Measurements from ENCODE around the gene ABTB2. TPM values are rescaled to one million over a fixed set of nuclear protein-coding genes. Genes with fewer than 3 reads are reported as not detected.

Gene ABTB2
- total and polyA plus RNA-seq, 4 donors: 0.73 to 3.3 (median 2.7) TPM

- ATAC-seq (ENCODE audit: insufficient read depth, low FRiP score): no peak
- Histone ChIP-seq H3K4me3 (no peak overlapping the region), H3K4me1 (ENCODE audit: control insufficient read depth in 5 of 5, insufficient read depth in 5 of 5, low read length in 5 of 5) (peaks cover 5 to 24% (median 9%) of the 10 kb centered on the region in 5 donors), H3K27me3 (ENCODE audit: control insufficient read depth in 3 of 3, insufficient read depth in 3 of 3, low read length in 2 of 3) (no peaks in the 10 kb centered on the region), H3K36me3 (ENCODE audit: control insufficient read depth in 4 of 4, insufficient read depth in 4 of 4, low read length in 4 of 4) (no peaks in the 10 kb centered on the region), H3K27ac (ENCODE audit: low read depth in 1 of 2, low read length in 1 of 2) (no peak overlapping the region), H3K9ac (ENCODE audit: insufficient read depth in 1 of 2, low read length in 2 of 2) (no peak overlapping the region), H3K9me3 (ENCODE audit: control insufficient read depth in 4 of 4, insufficient read depth in 3 of 4, low read length in 3 of 4) (no peaks in the 10 kb centered on the region)
- no peak for DNase-seq
- 95 to 99% methylated on average over 6 of the region's 6 CpGs for WGBS, 2 donors
- TF ChIP-seq CTCF (IDR thresholded peaks at IDR 0.05; ENCODE audit: control extremely low read depth, extremely low read depth): no peak
These were observed 7.9 kb downstream of the ABTB2 start for GRCh38 chr11:34349882-34350281.

- no peaks in the 10 kb centered on the region for H3K36me3 ChIP-seq (ENCODE audit: control insufficient read depth in 4 of 4, insufficient read depth in 4 of 4, low read length in 4 of 4)
- WGBS, 2 donors: 75 to 84% methylated on average over 2 of the region's 2 CpGs
- no peaks in the 10 kb centered on the region for H3K9me3 ChIP-seq (ENCODE audit: control insufficient read depth in 4 of 4, insufficient read depth in 3 of 4, low read length in 3 of 4)
- no peaks in the 10 kb centered on the region for H3K27me3 ChIP-seq (ENCODE audit: control insufficient read depth in 3 of 3, insufficient read depth in 3 of 3, low read length in 2 of 3)
- DNase-seq: peak in 1 of 3 donors; percentile 38
- no peak for ATAC-seq (ENCODE audit: insufficient read depth, low FRiP score)
- H3K4me1 ChIP-seq (ENCODE audit: control insufficient read depth in 5 of 5, insufficient read depth in 5 of 5, low read length in 5 of 5): peaks cover 5 to 25% (median 10%) of the 10 kb centered on the region in 5 donors
- no peak for TF ChIP-seq CTCF (IDR thresholded peaks at IDR 0.05; ENCODE audit: control extremely low read depth, extremely low read depth)
- no peak overlapping the region for H3K4me3 ChIP-seq
- H3K9ac ChIP-seq (ENCODE audit: insufficient read depth in 1 of 2, low read length in 2 of 2): no peak overlapping the region
- H3K27ac ChIP-seq (ENCODE audit: low read depth in 1 of 2, low read length in 1 of 2): no peak overlapping the region
These were observed 8.9 kb downstream of the ABTB2 start for GRCh38 chr11:34348919-34349318.

GRCh38 chr11:34348096-34348495, 9.7 kb downstream of the ABTB2 start:
- DNase-seq (no peak), ATAC-seq (ENCODE audit: insufficient read depth, low FRiP score) (no peak)
- Histone ChIP-seq H3K4me3 (no peak overlapping the region), H3K4me1 (ENCODE audit: control insufficient read depth in 5 of 5, insufficient read depth in 5 of 5, low read length in 5 of 5) (peaks cover 5 to 25% (median 10%) of the 10 kb centered on the region in 5 donors), H3K9ac (ENCODE audit: insufficient read depth in 1 of 2, low read length in 2 of 2) (no peak overlapping the region), H3K27ac (ENCODE audit: low read depth in 1 of 2, low read length in 1 of 2) (no peak overlapping the region), H3K9me3 (ENCODE audit: control insufficient read depth in 4 of 4, insufficient read depth in 3 of 4, low read length in 3 of 4) (no peaks in the 10 kb centered on the region), H3K36me3 (ENCODE audit: control insufficient read depth in 4 of 4, insufficient read depth in 4 of 4, low read length in 4 of 4) (no peaks in the 10 kb centered on the region), H3K27me3 (ENCODE audit: control insufficient read depth in 3 of 3, insufficient read depth in 3 of 3, low read length in 2 of 3) (no peaks in the 10 kb centered on the region)
- no peak for TF ChIP-seq CTCF (IDR thresholded peaks at IDR 0.05; ENCODE audit: control extremely low read depth, extremely low read depth)
- WGBS, 2 donors: 84 to 90% methylated on average over 2 of the region's 2 CpGs

GRCh38 chr11:34346551-34346950, 11.3 kb downstream of the ABTB2 start:
- H3K27me3 ChIP-seq (ENCODE audit: control insufficient read depth in 3 of 3, insufficient read depth in 3 of 3, low read length in 2 of 3): no peaks in the 10 kb centered on the region
- H3K4me1 ChIP-seq (ENCODE audit: control insufficient read depth in 5 of 5, insufficient read depth in 5 of 5, low read length in 5 of 5): peaks cover 8 to 35% (median 10%) of the 10 kb centered on the region in 5 donors
- H3K9me3 ChIP-seq (ENCODE audit: control insufficient read depth in 4 of 4, insufficient read depth in 3 of 4, low read length in 3 of 4): no peaks in the 10 kb centered on the region
- TF ChIP-seq CTCF (IDR thresholded peaks at IDR 0.05; ENCODE audit: control extremely low read depth, extremely low read depth): no peak
- H3K9ac ChIP-seq (ENCODE audit: insufficient read depth in 1 of 2, low read length in 2 of 2): no peak overlapping the region
- ATAC-seq (ENCODE audit: insufficient read depth, low FRiP score): no peak
- peak overlapping the region in 1 of 2 donors; percentile 86 for H3K27ac ChIP-seq (ENCODE audit: low read depth in 1 of 2, low read length in 1 of 2)
- no peak overlapping the region for H3K4me3 ChIP-seq
- DNase-seq: no peak
- WGBS, 2 donors: 76 to 86% methylated on average over 6 of the region's 6 CpGs
- no peaks in the 10 kb centered on the region for H3K36me3 ChIP-seq (ENCODE audit: control insufficient read depth in 4 of 4, insufficient read depth in 4 of 4, low read length in 4 of 4)
